SH-SY5Y (cell line): ENCODE data around the gene MDM1.

Experiments used
- GATA2 ChIP-seq: IDR thresholded peaks from 2 replicates; pipeline ENCODE4 v1.6.1; 2011; ENCODE audit warnings: mild to moderate bottlenecking, low read depth, low read length
- GATA3 ChIP-seq: IDR thresholded peaks from 2 replicates; pipeline ENCODE4 v1.6.1; 2011; ENCODE audit warnings: low read depth, mild to moderate bottlenecking, low read length, moderate library complexity

DNA sequence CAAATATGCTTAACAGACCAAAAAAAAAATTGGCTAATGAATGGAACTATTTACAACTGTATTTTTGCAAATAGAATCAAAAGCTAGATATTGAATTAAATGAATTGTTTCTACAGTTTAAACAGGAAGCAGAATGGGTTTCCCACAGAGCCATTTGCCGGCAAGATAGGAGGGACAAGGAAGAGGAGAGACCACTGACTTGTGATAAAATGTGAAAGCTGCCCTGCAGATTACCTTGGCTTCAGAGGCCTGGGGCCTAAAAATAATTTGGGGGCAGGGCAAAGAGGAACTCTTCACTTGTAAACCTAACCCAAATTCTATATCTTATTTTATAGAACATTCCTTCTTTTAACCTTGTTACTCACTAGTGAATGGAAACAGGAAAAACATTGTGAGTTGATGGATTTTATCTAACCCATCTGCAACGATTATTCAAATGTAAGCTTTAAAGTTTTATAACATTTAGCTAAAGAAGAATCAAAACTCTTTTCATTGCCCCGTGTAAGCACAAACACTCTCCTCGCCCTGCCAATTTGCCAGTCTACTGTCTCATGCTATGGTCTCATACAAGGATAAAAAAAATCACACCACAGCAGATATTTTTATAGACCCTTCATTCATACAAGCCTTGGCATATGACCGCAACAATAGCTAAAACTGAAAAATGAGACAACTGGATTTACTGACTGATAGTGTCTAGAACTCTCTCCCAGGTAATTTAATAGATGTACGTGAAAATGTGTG is 49.5 kb upstream of the MDM1 start:
- TF ChIP-seq GATA2 (no peak), GATA3 (no peak)
